Tibial nerve (tissue), 4 donors: ENCODE measurements around the gene CHST10. TPM values are rescaled to one million over a fixed set of nuclear protein-coding genes. Genes with fewer than 3 reads are reported as not detected.
"Not testable (repeated sequence)": the region's sequence is repeated elsewhere in the genome, so short reads cannot be mapped to it uniquely, and the experiment has no call there.

ENCODE experiments used
- DNase-seq, 2 donors: peaks; one replicate each; pipeline ENCODE4 v3.0.0-alpha.2; 2019; ENCODE audit warnings: low spot score in 2 of 2
- H3K27ac ChIP-seq, 4 donors: fragments of 200-600 bp; sonication (generic) in 3 of 4; one replicate each; pipeline ENCODE4 v1.5.1; 2017 to 2019; ENCODE audit warnings: mild to moderate bottlenecking in 1 of 4
- H3K27me3 ChIP-seq, 2 donors: fragments of 200-600 bp; sonication (generic) in 1 of 2; one replicate each; pipeline versions ENCODE4 v1.5.1 to v1.6.0; 2017 to 2019
- H3K36me3 ChIP-seq, 3 donors: fragments of 200-600 bp; sonication (generic); one replicate each; pipeline ENCODE4 v1.5.1; 2018 to 2019
- H3K4me1 ChIP-seq, 4 donors: fragments of 200-600 bp; sonication (generic) in 3 of 4; one replicate each; pipeline ENCODE4 v1.5.1; 2017 to 2019
- H3K4me3 ChIP-seq, 4 donors: fragments of 200-600 bp; sonication (generic) in 3 of 4; one replicate each; pipeline ENCODE4 v1.5.1; 2017 to 2019; ENCODE audit warnings: mild to moderate bottlenecking in 1 of 4, moderate library complexity in 1 of 4
- H3K9me3 ChIP-seq, 4 donors: fragments of 200-600 bp; sonication (generic) in 3 of 4; one replicate each; pipeline ENCODE4 v1.5.1; 2017 to 2019
- EP300 ChIP-seq, 2 donors: sonication (generic); formaldehyde crosslinking; IDR thresholded peaks; one replicate each; pipeline ENCODE4 v1.6.1; 2017; ENCODE audit warnings: antibody characterized with exemption in 2 of 2, mild to moderate bottlenecking in 1 of 2
- POLR2A ChIP-seq, 2 donors: fragments of 450-650 bp; IDR thresholded peaks; one replicate each; pipeline ENCODE4 v1.6.1; 2017; ENCODE audit warnings: antibody characterized with exemption in 2 of 2, mild to moderate bottlenecking in 2 of 2, moderate library complexity in 2 of 2
- WGBS, 2 donors: methylation state at CpG; one replicate each; pipeline ENCODE4 v1.1.5; 2018; 5-methylcytosine and 5-hydroxymethylcytosine counted together
- total RNA-seq, 4 donors: library from RNA; depleted of rRNA; stranded (reverse); fragments of >200 nt; gene quantifications; one replicate each; pipeline ENCODE4 v1.1.0, GENCODE V29; 2016
- TF ChIP-seq, protein P1 (sequence below), 5 experiments: fragments of 200-600 bp in 3 of 5; fragments of 450-650 bp in 2 of 5; sonication (generic) in 3 of 5; IDR thresholded peaks; one replicate each; pipeline ENCODE4 v1.5.1; 2016 to 2019; ENCODE audit warnings: antibody characterized with exemption in 5 of 5, mild to moderate bottlenecking in 3 of 5, moderate library complexity in 2 of 5

The CHST10 gene
- total RNA-seq, 4 donors from 2014 or later, result 9.4 to 17.1 (median 13.0) TPM

DNA sequence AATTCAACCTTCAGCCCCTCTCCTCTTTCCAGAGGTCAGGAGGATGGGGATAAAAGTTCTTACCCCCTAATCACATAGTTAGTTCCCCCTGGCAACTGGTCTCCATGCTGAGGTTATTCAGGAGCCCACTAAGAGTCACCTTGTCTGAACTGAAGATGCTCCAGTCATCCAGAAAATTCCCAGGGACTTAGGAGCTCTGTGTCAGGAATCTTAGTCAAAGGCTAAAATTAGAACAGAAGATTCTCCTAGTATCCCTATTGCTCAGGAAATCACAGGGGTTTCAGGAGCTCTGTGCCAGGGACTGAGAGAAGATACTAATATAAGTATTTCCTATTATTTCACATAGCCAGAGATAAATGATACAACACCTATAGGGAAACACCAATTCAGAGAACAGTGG lies 57.9 kb downstream of the CHST10 start:
- Histone ChIP-seq H3K9me3 (peaks cover 0 to 22% (median 0%) of the 10 kb centered on the region in 4 donors), H3K27ac (no peak overlapping the region), H3K36me3 (no peaks in the 10 kb centered on the region), H3K4me1 (no peaks in the 10 kb centered on the region), H3K27me3 (no peaks in the 10 kb centered on the region), H3K4me3 (no peak overlapping the region)
- TF ChIP-seq EP300 (IDR thresholded peaks at IDR 0.05), result no peak
- TF ChIP-seq POLR2A (IDR thresholded peaks at IDR 0.05), result no peak
- TF ChIP-seq, protein P1, sequence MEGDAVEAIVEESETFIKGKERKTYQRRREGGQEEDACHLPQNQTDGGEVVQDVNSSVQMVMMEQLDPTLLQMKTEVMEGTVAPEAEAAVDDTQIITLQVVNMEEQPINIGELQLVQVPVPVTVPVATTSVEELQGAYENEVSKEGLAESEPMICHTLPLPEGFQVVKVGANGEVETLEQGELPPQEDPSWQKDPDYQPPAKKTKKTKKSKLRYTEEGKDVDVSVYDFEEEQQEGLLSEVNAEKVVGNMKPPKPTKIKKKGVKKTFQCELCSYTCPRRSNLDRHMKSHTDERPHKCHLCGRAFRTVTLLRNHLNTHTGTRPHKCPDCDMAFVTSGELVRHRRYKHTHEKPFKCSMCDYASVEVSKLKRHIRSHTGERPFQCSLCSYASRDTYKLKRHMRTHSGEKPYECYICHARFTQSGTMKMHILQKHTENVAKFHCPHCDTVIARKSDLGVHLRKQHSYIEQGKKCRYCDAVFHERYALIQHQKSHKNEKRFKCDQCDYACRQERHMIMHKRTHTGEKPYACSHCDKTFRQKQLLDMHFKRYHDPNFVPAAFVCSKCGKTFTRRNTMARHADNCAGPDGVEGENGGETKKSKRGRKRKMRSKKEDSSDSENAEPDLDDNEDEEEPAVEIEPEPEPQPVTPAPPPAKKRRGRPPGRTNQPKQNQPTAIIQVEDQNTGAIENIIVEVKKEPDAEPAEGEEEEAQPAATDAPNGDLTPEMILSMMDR (IDR thresholded peaks at IDR 0.05), result no peak
- DNase-seq, result no peak

DNA sequence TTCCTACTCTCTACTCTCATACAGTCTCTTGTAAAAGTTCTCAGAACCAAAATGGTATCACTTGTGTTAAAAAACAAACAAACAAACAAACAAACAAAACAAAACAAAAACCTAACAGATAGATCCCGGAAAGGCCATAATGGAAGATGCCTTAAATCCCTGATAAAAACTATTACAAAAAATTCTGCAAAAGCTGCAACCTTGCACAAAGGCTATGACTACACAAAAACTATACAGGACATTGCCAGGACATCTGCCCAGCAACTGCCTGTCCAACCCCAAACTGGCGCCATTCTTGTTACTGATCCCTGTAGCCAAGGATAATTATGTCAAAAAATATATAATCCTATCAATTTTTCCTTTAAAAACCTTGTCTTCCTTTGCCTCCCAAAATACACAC lies 58.9 kb downstream of the CHST10 start:
- no peaks in the 10 kb centered on the region for H3K4me1 ChIP-seq
- H3K4me3 ChIP-seq, result no peak overlapping the region
- peaks cover 0 to 22% (median 0%) of the 10 kb centered on the region in 4 donors for H3K9me3 ChIP-seq
- DNase-seq, result no peak
- no peak overlapping the region for H3K27ac ChIP-seq
- no peaks in the 10 kb centered on the region for H3K36me3 ChIP-seq
- TF ChIP-seq EP300 (IDR thresholded peaks at IDR 0.05) (no peak), POLR2A (IDR thresholded peaks at IDR 0.05) (no peak)
- TF ChIP-seq, protein P1 (IDR thresholded peaks at IDR 0.05), result no peak
- no peaks in the 10 kb centered on the region for H3K27me3 ChIP-seq
- WGBS, 2 donors, result 90 to 91% methylated on average over 2 of the region's 2 CpGs

DNA sequence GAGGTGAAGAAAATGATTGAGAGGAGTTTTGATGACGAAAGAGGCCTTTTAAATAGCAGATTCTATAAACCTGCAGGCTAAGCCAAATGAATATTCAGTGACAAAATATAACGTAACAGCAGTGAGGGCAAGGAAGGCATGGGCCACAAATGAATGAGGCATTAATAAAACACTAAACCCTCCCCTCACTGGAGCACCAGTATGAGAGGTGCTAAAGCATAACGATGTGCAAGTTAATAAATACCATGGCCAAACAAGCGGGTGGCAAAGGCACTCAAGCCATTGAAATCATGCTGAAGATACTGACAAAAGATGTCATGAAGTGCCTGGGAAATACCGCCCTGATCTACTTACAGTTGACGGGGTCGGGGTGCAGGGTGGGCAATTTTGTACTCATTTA lies 64.9 kb downstream of the CHST10 start:
- 72 to 77% methylated on average over 7 of the region's 7 CpGs for WGBS, 2 donors
- Histone ChIP-seq H3K27me3 (no peaks in the 10 kb centered on the region), H3K9me3 (no peaks in the 10 kb centered on the region), H3K4me1 (no peaks in the 10 kb centered on the region), H3K36me3 (no peaks in the 10 kb centered on the region), H3K4me3 (no peak overlapping the region), H3K27ac (no peak overlapping the region)
- TF ChIP-seq, protein P1 (IDR thresholded peaks at IDR 0.05), result no peak
- TF ChIP-seq EP300 (IDR thresholded peaks at IDR 0.05) (no peak), POLR2A (IDR thresholded peaks at IDR 0.05) (no peak)
- no peak for DNase-seq

DNA sequence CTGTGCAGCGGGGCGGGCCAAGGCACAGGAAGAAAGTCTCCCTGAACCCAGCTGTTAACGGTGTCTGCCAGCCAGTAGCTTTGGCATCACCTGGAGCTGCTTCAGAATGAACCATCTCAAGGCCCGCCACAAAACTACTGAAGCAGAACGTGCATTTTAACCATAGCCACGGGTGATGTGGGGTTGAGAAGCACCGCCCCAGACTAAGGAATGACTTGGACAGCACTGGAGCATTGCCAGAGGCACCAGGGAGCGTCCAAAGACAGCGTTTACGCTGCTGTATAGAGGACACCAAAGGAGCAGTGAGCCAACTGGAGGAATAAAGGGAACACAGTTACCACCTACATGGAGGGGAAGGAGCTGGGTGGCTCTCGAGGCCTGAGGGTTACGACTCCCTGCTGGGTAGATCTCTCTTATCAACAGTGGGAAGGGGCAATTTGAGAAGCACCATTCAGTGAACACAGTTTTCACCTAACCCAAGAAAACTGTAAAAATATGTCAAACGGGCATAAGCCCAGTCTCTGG lies 66.7 kb downstream of the CHST10 start:
- DNase-seq, result no peak
- no peaks in the 10 kb centered on the region for H3K27me3 ChIP-seq
- WGBS, 2 donors, result 55 to 66% methylated on average over 13 of the region's 13 CpGs
- H3K4me3 ChIP-seq, result no peak overlapping the region
- H3K36me3 ChIP-seq, result no peaks in the 10 kb centered on the region
- H3K9me3 ChIP-seq, result no peaks in the 10 kb centered on the region
- no peaks in the 10 kb centered on the region for H3K4me1 ChIP-seq
- no peak overlapping the region for H3K27ac ChIP-seq
- TF ChIP-seq EP300 (IDR thresholded peaks at IDR 0.05) (no peak), POLR2A (IDR thresholded peaks at IDR 0.05) (no peak)
- TF ChIP-seq, protein P1 (IDR thresholded peaks at IDR 0.05), result no peak

DNA sequence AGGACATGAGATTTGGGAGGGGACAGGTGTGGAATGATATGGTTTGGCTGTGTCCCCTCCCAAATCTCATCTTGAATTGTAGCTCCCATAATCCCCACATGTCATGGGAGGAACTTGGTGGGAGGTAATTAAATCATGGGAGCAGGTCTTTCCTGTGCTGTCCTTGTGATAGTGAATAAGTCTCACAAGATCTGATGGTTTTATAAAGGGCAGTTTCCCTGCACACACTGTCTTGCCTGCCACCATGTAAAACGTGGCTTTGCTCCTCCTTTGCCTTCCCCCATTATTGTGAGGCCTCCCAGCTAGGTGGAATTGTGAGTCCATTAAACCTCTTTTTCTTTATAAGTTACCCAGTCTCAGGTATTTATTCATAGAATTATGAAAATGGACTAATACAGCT lies 72.3 kb downstream of the CHST10 start:
- H3K4me1 ChIP-seq, H3K27ac ChIP-seq, H3K36me3 ChIP-seq, H3K27me3 ChIP-seq, H3K4me3 ChIP-seq, H3K9me3 ChIP-seq, DNase-seq: not testable (repeated sequence)
- 42 to 44% methylated on average over 1 of the region's 1 CpG for WGBS, 2 donors

DNA sequence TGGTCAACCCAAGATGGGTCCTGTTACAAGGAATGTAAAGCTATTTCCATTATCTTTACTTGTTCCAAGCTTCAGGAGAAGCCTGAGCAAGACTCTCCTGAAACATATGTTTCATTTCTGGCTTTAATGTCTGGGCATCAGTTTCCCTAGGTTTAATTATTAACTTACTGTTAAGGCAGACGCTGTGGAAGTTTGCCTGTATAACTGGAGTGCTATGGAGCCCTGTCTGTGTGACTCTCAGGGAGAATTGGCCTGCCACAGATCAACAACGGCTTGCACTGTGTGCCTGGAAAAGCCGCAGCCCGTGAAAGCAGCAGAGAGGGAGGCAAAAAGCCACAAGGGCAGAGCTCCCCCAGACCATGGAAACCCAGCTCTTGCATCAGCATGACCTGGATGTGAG lies 73.0 kb downstream of the CHST10 start:
- no peaks in the 10 kb centered on the region for H3K4me1 ChIP-seq
- no peak overlapping the region for H3K27ac ChIP-seq
- no peak overlapping the region for H3K4me3 ChIP-seq
- no peaks in the 10 kb centered on the region for H3K9me3 ChIP-seq
- no peaks in the 10 kb centered on the region for H3K27me3 ChIP-seq
- no peak for TF ChIP-seq POLR2A (IDR thresholded peaks at IDR 0.05)
- TF ChIP-seq, protein P1 (IDR thresholded peaks at IDR 0.05), result no peak
- TF ChIP-seq EP300 (IDR thresholded peaks at IDR 0.05), result no peak
- no peak for DNase-seq
- WGBS, 2 donors, result 81 to 85% methylated on average over 4 of the region's 4 CpGs
- H3K36me3 ChIP-seq, result no peaks in the 10 kb centered on the region

DNA sequence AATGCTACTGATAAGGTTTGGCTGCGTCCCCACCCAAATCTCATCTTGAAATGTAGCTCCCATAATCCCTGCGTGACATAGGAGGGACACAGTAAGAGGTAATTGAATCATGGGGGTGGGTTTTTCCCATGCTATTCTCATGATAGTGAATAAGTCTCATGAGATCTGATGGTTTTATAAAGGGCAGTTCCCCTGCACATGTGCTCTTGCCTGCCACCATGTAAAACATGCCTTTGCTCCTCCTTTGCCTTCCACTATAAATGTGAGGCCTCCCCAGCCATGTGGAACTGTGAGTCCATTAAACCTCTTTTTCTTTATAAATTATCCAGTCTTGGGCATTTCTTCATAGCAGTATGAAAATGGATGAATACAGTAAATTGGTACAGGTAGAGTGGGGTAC lies 75.0 kb downstream of the CHST10 start:
- not testable (repeated sequence) for H3K4me1 ChIP-seq, H3K27ac ChIP-seq, H3K27me3 ChIP-seq, DNase-seq, H3K36me3 ChIP-seq, H3K9me3 ChIP-seq, H3K4me3 ChIP-seq
- 92 to 97% methylated on average over 2 of the region's 2 CpGs for WGBS, 2 donors
